Measurements from ENCODE around the gene NISCH.

NISCH gene

DNA sequence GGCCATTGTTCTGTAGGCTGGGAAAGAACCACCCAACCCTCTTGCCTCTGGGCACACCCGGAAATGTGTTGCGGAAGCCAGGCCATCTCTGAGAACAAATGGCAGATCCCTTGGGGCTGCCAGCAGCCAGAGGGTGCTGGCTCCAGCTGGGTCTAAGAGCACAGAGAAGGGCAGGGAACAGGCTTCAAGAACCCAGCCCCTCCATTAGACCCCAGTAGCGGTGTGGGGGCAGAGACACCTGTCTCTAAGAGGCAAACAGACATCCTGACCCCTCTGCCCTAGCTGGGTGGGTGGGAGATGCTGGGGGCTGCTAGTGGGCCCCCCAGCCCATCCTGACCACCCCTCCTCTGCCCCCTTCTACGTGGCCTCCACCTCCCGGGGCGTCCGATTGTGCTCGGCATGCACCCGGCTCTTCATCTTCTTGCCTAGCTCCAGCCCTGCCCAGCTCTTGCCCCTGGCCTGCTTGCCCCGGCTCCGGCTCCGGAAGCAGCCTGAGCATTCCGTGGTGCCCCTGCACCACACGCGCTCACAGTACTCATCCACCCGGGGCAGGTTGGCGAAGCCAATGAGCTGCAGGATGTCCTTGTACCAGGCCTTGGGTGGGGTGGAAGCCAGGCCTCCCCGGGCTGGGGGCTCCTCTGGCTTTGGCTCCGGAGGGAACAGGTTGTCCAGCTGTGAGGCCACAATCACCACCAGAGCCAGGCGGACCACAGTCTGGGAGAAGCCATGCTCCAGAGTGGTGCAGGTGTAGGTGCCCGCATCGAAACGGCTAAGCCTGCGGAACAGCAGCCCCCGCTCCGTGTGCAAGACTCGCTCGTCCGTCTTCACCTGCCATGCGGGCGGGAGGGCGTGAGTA is 19.9 kb upstream of the NISCH start:
- DNase-seq = no peak

DNA sequence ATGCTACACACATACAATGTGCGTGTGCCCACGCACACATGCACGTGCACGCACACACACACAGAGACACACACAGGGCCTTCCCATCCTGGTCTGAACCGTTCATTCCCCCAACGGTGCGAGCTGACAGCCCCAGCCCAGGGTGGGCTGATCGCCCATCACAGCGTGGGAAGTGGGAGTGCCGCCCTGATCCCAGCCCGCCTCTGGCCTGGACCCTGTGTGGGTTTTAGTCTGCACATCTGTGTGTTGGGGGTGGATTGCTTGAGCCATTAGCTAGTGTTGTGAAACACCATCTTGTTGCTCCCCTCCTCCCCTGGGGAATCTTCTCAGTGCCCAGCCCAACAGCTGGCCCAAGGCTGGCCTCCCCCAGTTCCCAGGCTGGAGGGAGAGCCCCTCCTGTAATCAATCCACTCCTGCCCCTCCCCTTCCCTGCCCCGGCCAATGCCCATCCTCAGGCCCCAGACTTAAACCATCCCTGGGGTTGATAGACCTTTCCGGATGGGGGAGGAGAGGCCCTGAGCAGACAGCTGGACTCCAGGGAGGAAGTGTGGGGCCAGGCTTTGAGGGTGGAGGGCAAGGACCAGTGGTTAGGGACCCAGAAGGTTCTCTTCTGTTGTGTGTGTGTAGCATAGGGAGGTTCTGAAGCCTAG is 18.8 kb upstream of the NISCH start:
- DNase-seq = no peak

DNA sequence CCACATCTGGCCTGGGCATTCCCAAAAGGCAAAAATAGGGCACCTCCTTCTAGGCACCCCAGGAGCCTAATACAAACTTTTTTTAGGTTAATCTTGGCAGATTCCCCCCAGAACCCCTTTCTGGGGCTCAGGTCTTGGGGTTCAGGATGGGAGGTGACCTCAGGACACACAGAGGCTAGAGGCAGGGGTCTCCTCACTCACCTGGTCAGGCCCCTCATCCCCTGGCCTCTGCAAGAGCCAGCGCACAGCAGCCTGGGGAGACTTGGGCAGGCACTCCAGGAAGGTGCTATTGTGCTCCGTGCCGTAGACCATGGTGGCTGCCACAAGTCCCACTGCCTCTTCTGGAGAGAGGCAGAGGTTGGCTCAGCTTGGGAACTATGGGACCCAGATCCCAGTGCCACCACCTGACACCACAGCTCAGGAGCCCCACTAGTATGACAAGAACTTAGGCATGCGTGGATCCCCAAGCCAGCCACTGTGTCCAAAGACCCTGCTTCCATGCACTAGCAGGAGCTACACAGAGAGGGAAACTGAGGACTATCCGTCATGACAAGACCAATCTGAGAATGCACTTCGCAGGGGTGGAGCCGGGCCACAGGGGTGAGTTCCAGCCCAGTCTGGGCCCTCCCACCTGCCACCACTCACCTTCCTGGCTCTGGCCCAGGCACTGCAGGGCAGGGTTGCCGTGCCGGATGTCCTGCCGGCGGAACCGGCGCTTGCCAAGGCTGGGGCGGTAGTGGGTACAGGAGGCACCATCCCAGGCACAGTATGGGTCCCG is 17.9 kb upstream of the NISCH start:
- DNase-seq = no peak

DNA sequence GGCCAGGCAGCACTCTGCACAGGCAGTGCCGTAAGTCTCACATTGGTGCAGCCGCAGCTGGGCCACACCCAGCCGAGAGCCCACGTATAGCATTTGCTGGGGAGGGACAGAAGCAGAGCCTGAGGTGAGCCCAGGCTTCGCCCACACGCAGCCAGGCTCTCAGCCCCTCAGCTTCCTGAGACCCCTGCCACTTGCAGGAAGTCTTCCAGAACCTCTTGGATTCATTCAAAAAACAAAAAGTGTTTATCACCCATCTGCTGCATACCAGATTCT is 17.4 kb upstream of the NISCH start:
- no peak for DNase-seq

DNA sequence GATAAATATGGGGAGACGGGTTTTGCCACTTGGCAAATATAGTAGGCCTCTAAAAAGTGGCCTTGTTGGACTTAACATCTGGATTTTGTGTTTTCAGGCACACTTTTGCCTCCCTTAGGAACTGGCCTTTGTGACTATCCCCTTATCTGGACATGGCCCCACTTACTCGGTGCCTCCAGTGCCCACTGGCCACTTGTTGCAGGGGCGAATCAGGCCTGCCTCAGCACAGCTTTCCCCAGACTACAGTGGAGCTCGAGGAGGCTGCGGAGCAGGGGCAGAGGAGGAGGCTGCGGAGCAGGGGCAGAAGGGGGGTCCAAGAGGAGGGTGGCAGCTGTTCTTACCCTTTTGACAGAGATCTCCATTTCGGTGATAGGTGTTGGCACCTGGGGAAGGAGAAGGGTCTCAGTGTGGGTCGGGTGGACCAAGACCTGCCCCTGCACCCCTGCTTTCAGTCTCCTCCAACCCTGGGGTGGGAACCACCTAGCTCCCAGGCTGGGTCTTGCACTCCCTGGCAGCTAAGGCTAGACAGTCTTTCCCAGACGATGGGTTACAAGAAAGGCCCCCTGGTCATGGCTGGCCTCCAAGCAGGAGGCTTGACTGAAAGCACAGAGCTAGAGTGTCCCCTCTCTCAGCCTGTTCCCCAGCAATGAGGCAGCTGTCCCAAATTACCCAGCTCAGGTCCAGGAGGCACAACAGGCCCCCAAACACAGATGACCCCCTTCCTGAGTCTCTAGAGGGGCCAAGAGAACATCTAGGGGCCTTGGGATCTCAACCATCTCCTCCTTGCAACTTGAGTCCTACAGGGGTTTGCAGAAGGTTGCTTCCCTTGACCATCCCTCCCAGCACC is 16.6 kb upstream of the NISCH start:
- DNase-seq = no peak

DNA sequence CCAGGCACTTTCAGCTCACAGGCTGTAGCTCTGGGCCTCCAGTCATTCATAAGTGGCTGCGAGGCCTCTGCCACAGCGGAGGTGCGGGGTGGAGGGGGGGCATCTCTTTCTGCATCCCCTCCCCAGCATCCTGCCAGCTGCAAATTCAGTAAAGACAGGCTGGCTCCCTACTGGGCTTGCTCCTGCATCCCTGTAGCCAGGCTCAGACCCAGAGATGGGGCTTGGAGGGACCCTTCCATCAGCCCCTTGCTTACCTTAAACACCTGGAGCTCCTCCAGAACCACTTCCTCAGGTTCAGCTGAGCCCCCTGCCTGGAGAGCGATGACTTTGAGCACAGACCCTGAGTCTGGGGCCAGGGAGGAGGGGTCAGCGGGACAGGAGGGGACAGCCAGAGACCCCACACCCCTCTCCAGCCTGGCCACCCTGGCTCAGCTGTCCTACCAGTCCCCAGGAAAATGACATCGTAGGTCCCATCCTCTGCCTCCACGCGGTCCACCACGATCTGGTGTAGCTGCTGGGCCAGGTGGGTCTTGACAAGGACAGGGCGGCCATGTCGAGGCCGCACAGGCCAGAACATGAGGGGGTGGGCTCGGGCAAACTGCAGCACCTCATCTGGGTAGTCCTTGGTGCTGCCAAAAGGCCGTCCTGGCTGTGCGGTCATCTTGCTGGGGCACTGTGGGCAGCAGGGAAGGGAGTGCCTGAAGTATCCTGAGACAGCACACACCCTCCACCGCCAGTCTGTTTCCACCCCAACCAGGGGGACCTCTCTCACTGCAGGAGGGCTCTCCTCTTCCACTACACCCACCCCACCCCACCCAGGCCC is 15.8 kb upstream of the NISCH start:
- DNase-seq = no peak

DNA sequence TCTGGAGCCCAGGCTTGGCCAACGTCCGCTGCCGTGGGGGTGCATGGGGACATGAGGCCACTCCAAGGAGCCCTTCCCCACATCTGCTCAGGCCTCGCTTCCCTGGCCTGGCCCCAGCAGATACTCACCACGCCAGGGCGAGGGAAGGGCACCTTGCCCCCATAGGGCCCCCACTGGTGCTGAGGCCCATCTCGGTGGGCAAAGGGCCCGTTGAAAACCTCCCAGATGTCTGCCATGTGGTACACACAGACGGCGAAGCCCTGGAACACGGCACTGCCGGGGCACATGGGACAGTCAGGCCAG is 15.2 kb upstream of the NISCH start:
- DNase-seq = no peak

DNA sequence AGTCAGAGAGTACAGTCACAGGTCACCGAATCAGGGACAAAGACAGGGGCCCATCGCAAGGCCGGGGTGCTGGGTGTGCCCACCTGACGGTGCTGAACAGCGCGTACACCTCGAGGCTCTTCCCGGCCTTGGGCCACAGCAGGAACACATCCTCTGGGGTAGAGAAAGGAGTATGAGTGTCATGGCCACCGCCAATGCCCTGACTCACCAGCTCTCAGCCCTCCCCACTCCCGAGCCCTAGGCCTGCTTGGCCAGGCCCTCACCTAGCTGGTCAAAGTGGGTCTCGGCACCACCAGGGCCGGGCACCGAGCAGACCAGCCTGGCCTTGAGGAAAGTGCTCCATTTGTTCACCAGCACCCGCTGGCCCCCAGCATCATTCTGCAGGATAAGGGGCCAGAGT is 14.7 kb upstream of the NISCH start:
- DNase-seq = no peak

DNA sequence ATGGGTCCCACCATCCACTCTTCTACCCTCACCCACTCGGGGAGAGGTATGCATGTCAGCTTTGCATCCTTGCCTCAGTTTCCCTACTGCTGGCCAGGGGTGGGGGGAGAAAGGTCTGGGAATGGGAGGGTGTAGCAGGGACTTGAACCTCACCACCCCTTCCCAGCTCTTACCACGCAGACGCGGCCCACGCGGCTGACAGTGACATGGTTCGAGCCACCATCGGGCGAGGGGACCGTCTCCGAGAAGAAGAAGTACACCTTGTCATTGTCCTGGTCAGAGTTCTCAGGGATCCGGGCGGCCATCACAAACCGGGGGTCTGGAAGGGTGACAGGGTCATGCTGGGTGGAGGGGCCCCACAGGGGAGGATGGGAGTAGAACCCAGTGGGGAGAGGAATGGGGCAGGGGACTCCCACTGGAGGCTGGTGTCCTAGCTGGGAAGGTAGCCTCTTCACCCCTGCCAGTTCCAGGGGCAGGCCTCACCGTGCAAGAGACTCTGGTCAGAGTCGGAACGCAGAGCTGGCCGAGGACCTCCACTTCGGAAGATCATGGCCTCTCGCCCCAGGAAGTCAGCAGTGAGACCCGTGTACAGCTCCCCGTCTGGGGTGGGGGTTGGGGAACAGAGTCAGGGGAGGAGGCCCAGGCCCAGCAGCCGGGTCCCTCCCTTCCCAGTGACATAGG is 14.2 kb upstream of the NISCH start:
- DNase-seq = no peak

DNA sequence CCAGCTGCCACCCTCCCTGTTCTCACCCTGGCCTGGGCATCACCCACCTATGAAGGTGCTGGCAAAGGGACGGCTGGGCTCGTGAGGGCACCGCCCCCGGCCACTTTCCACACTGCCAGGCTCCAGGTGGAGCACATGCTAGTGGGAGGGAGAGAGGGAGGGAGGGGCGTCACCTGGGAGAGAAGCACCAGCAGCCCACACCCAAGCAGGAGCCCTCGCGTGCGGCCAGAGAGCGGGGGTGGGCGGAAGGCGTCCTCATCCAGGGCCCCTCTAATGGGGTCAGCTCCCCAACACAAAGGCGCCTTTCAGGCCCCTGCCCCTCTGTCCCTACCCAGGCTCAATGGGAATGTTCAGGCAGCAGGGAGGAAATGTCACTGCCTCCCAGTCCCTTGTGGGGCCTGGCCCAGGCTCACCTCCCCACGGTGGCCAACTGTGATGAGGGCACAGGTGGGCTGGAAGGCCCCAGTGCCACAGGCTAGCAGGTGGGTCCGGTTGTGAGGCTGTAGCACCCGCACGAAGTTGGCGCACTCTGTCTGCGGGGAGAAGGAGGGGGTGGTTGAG is 13.6 kb upstream of the NISCH start:
- DNase-seq = no peak

DNA sequence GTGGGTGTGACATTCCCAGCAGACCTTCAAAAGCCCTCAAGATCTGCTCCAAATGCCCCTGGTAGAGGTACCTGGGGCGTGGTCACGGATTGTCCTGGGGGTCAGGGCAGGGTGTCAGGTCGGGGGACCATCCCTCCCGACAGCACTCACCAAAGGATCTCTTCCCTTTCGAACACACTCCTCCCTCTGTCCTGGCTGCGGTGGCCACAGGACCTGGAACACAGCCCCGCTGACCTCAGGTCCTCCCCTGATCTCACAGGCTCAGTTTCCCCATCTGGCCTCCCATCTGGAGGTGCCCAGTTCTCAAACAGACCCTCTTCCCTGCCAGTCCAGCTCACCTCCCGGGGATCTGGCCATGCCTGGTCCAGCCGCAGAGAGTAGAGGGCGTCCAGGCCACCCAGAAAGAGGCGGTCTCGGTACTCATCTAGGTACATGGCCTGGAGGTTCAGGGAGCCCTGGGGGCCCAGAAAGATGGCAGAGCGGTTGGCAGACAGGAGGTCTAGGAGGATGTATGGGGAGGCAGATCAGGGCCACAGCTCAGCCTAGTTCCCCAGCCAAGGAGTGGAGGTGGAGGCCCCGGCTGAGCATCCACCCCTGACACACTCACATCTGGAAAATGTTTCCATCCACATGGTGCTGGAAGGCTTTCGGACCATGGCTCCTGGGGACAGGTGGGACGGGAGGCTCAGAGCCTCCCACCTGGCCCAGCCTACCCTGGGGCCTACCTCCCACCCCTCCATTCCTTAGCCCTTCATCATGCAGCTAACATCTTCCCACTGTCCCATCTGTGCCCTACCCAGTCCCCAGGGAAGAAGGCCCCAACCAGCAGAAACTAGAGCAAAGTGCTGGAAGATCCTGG is 12.8 kb upstream of the NISCH start:
- DNase-seq = no peak

DNA sequence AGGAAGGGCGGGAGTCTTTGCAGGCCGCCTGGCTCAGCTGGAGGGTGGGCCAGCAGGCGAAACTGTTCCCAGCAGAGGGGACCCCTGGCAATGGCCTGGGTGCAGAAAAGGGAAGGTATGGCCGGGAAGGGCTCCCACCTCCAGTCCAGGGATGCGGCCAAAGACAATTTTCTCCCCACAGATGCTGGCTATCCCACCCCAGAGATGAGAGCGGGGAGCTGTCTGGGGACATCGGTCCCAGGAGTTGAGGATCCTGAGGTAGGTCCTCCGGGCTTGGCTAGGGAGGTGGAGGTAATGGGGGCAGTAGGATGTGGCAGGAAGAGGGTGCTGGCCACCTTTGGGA is 12.2 kb upstream of the NISCH start:
- no peak for DNase-seq

DNA sequence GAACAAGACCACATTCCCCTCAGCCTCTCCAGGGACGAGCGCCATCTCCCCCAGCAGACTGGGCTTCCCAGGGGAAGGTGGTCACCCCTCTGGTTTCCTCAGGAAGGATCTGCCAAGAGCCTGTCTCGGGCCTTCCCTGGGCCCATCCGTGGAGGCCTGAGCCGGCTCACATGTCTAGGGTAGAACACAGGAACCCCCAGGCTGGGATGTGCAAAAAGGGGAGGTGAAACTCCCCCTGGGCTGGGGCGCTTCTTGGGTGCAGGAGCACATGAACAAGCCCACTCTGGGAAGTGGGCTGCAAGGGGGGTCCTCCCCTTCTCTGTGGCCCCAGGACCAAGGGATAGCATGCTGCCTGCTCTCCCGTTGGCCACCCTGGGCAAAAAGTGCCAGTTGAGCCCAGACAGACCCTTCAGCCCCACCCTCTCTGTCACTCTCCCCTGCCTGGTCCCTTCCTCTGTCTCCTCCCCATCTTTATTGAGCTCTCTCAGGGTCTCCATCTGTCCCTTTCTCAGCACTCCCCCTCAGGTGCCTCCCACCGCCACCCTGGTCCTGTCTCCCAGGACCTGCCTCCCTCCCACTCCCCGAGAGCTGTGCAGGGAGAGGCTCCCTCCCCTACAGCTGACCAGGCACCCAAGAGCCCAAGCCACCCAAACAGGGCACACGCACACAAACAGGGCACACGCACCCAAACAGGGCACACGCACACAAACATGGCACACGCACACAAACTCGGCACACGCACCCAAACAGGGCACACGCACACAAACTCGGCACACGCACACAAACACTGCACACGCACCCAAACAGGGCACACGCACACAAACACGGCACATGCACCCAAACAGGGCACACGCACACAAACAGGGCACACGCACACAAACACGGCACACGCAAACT is 11.4 kb upstream of the NISCH start:
- no peak for DNase-seq

DNA sequence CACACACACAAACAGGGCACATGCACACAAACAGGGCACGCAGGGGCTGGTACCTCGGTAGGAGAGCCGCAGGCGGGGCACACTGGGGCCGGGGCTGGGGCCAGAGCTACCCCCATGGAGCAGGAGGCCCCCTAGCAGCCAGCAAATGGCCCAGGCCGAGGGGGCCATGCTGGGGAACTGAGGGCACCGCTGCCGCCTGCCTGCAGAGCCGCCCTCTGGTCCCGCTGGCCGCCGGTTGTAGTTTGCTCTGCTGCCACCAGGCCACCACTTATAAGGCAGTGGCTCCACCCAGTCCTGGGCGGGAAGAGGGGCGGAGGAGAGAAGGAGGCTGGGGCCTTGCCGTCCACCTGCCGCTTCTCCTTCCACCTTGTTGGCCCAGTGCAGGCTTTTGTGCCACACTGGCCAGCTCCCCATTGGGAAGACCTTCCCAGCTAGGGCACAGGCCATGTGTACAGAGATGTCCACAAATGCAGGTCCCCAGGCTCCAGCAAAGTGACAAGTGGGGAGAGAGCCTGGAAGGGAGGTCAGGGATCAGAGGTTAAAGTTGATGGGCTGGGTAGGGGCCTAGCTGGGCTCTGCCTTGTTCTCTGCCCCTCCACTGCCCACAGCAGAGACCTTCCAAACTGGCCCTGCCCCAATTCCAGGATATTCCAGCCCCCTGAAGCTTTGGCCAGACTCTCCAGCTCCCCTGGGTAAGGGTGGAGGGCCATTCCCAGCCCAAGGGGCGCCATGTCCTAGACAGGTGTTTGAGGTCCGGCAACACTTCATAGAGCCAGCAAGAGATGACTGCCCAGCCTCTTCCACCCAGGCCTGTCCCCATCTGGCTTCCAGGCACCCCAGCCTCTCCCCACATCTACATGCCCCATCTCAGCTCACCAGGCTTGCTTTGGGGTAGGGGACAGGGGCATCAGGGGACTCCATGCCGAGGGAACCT is 10.3 kb upstream of the NISCH start, which contains the start of gene SEMA3G:
TSS of gene SEMA3G (minus strand) at position 244 of the 934 bp plus-strand sequence. CDS start at position 168, 76 bp downstream.
- peak; percentile 54 for DNase-seq

DNA sequence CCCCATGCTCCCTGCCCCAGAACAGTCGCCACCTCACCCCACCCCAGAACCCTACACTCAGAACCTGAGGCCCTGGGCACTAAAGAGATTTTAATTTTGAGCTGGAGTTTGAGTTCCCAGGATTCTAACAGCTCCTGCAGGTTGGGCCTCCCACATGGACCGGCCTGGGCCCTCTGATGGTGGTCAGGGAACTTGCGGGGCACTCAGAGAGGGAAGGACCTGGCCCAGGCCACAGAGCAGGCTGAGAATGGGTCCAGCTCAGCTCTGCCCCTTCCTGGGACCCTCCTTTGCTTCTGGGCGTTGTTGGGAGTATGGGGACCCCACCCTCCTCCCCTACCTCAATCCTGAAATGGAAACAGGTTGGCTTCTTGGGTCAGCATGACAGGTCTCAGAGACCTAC is 9.4 kb upstream of the NISCH start:
- no peak for DNase-seq

DNA sequence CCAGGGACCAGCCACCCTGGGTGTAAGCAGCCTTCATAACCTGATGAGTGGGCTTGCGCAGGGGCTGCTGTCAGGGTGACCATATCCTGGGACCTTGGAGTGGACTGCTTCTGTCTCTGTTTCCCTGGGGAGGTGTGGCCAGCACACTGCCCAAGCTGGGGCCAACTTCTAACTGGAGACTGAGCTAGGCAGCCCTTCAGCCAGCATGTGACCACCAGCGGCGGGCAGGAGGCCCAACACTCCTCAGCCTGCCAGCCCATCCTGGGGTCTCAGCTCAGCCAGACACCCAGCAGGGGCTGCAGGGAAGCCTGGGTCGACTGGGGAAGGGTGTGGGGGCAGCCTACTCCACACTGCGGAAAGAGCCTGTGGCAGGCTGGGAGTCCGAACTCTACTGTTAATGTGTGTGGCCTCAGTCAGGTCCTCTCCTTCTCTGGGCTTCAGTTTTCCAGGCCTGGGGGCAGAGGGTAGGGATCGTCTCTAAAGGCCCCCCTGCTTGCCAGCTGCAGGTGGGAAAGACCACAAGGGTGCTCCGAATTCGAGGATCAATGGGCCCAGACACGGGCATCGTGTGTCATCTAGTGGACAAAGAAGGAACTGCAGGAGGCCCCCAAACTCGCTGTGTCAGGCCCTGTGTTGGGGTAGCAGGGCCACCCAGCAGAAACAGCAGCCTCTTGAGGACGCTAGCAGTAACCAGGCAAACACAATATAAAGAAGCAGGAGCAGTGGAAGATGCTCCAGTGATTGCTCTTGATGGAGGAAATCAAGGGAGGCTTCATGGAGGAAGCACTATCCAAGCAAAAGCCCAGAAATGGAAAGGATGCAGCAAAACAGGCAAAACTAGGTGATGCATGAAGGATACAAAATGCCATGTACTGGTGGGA is 8.5 kb upstream of the NISCH start:
- peak; percentile 59 for DNase-seq
